Measurements from ENCODE around the gene STPG4.

Gene STPG4

DNA sequence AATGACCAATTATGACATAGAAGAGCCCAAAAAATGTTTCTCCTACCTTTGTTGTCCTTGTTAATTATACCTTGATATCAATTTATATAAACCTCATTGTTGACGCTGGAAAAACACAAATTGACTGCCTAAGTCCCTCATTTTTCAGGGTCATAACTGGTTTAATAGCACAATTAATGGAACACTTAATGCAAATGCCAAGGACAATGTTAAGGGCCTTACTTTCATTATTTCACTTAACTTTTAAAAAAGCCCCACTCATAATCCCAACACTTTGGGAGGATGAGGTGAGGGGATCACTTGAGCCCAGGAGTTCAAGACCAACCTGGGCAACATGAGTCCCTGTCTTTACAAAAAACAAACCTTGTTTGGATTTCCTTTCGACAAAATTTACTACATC, 3.5 kb upstream of the STPG4 start:
- Histone ChIP-seq H3K27ac (ENCODE audit: extremely low read depth, low read depth, low read length) (no peak overlapping the region), H3K4me1 (ENCODE audit: control insufficient read depth, insufficient read depth, low read length) (no peaks in the 10 kb centered on the region; the same call in 1 of the 2 replicates), H3K36me3 (ENCODE audit: control insufficient read depth in 2 of 2, insufficient read depth in 1 of 2, low read length in 2 of 2) (peaks cover 42 to 55% of the 10 kb centered on the region in 2 experiments), H3K4me3 (ENCODE audit: low read depth, low read length) (no peak overlapping the region), H3K9me3 (ENCODE audit: control insufficient read depth, insufficient read depth, low read depth, low read length) (no peaks in the 10 kb centered on the region)
- TF ChIP-seq ZNF157 (tag by site-specific recombination; IDR thresholded peaks at IDR 0.05): no peak
- TF ChIP-seq ZIC2 (tag by site-specific recombination; IDR thresholded peaks at IDR 0.05): no peak
- TF ChIP-seq REPIN1 (tag by site-specific recombination; IDR thresholded peaks at IDR 0.05; ENCODE audit: low read depth): no peak
- TF ChIP-seq BCL11A (tag by site-specific recombination; IDR thresholded peaks at IDR 0.05; ENCODE audit: low read depth): no peak
- no peak for TF ChIP-seq WT1 (tag by site-specific recombination; IDR thresholded peaks at IDR 0.05)
- TF ChIP-seq ZFP3 (tag by site-specific recombination; IDR thresholded peaks at IDR 0.05; ENCODE audit: low read depth): no peak
- ChIA-PET POLR2A (no interaction called here), CTCF (interaction anchor here (0.8 to 1.0 kb wide), 2 partner anchors 13 to 164 kb away, joined by 4 to 5 read pairs; no protein-coding TSS in a partner anchor)

DNA sequence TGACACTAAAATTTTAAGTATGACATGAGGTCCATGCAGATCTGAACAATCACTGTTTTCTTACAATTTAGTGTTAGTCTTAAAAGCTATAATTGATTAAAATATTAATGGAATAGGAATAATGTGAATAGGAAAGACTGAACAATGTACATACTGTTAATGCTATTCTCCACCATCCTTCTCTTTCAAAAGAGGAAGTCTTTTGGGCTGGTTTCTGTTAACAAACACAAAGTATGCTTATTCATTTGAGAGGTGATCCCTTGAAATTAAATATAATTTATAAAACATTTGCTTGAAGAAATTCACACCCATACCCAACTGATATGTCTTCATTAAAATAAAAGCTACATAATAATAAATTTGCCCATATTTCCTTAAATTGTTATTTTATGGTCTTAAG, 2.3 kb downstream of the STPG4 start:
- no peak overlapping the region for H3K27ac ChIP-seq (ENCODE audit: extremely low read depth, low read depth, low read length)
- TF ChIP-seq, protein P1, sequence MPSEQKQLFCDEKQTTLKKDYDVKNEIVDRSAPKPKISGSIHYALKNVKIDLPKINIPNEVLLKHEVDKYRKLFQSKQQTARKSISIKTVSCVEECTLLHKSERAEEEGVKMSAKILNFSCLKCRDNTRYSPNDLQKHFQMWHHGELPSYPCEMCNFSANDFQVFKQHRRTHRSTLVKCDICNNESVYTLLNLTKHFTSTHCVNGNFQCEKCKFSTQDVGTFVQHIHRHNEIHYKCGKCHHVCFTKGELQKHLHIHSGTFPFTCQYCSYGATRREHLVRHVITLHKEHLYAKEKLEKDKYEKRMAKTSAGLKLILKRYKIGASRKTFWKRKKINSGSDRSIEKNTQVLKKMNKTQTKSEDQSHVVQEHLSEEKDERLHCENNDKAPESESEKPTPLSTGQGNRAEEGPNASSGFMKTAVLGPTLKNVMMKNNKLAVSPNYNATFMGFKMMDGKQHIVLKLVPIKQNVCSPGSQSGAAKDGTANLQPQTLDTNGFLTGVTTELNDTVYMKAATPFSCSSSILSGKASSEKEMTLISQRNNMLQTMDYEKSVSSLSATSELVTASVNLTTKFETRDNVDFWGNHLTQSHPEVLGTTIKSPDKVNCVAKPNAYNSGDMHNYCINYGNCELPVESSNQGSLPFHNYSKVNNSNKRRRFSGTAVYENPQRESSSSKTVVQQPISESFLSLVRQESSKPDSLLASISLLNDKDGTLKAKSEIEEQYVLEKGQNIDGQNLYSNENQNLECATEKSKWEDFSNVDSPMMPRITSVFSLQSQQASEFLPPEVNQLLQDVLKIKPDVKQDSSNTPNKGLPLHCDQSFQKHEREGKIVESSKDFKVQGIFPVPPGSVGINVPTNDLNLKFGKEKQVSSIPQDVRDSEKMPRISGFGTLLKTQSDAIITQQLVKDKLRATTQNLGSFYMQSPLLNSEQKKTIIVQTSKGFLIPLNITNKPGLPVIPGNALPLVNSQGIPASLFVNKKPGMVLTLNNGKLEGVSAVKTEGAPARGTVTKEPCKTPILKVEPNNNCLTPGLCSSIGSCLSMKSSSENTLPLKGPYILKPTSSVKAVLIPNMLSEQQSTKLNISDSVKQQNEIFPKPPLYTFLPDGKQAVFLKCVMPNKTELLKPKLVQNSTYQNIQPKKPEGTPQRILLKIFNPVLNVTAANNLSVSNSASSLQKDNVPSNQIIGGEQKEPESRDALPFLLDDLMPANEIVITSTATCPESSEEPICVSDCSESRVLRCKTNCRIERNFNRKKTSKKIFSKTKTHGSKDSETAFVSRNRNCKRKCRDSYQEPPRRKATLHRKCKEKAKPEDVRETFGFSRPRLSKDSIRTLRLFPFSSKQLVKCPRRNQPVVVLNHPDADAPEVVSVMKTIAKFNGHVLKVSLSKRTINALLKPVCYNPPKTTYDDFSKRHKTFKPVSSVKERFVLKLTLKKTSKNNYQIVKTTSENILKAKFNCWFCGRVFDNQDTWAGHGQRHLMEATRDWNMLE (tag by site-specific recombination; conservative IDR thresholded peaks at IDR 0.05; ENCODE audit: low read depth): no peak
- TF ChIP-seq ZNF37A (tag by site-specific recombination; IDR thresholded peaks at IDR 0.05) (no peak), ZNF629 (tag by site-specific recombination; IDR thresholded peaks at IDR 0.05) (no peak), GLIS1 (tag by site-specific recombination; IDR thresholded peaks at IDR 0.05) (no peak), ZNF549 (tag by site-specific recombination; IDR thresholded peaks at IDR 0.05) (no peak)
- POLR2A ChIA-PET: interaction anchor here (0.6 kb wide), 1 partner anchor 106 kb away, joined by 3 read pairs; no protein-coding TSS in a partner anchor
- no peaks in the 10 kb centered on the region for H3K9me3 ChIP-seq (ENCODE audit: control insufficient read depth, insufficient read depth, low read depth, low read length)
- CTCF ChIA-PET: interaction anchor here (0.7 kb wide), 1 partner anchor 232 kb away, joined by 3 read pairs; no protein-coding TSS in a partner anchor
- no peaks in the 10 kb centered on the region; the same call in 1 of the 2 replicates for H3K4me1 ChIP-seq (ENCODE audit: control insufficient read depth, insufficient read depth, low read length)
- H3K4me3 ChIP-seq (ENCODE audit: low read depth, low read length): no peak overlapping the region
- peaks cover 7 to 18% of the 10 kb centered on the region in 2 experiments; a peak in 2 of 3 replicates for H3K36me3 ChIP-seq (ENCODE audit: control insufficient read depth in 2 of 2, insufficient read depth in 1 of 2, low read length in 2 of 2)

DNA sequence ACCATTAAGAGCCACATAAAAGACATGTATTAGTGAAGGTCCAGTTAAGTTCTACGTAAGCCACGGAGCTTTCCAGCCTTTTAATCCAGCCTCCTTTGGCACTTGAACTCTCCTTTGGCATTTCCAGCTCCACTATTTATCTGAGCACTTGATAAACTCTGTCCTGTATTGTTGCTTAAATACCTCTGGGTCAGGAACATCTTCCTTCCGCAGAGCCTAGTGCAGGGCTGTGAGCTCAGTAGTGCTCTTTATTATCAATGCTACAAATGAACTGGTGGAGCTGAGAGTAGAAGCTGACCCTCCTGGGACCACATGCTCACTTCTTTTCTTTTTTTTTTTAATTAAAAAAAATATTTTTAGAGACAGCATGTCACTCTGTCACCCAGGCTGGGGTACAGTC, 4.9 kb downstream of the STPG4 start:
- Histone ChIP-seq H3K27ac (ENCODE audit: extremely low read depth, low read depth, low read length) (no peak overlapping the region), H3K4me3 (ENCODE audit: low read depth, low read length) (no peak overlapping the region), H3K4me1 (ENCODE audit: control insufficient read depth, insufficient read depth, low read length) (no peaks in the 10 kb centered on the region), H3K9me3 (ENCODE audit: control insufficient read depth, insufficient read depth, low read depth, low read length) (no peaks in the 10 kb centered on the region), H3K36me3 (ENCODE audit: control insufficient read depth in 2 of 2, insufficient read depth in 1 of 2, low read length in 2 of 2) (peaks cover 9 to 23% of the 10 kb centered on the region in 2 experiments; a peak in 2 of 3 replicates)
- ChIA-PET CTCF (interaction anchor here (0.6 to 1.2 kb wide), 2 partner anchors 173 to 374 kb away, joined by 5 to 9 read pairs; no protein-coding TSS in a partner anchor), POLR2A (no interaction called here)
- no peak for TF ChIP-seq ZNF138 (tag by site-specific recombination; IDR thresholded peaks at IDR 0.05; ENCODE audit: borderline replicate concordance)
- TF ChIP-seq ZNF366 (tag by site-specific recombination; conservative IDR thresholded peaks at IDR 0.05): no peak
- no peak for TF ChIP-seq IKZF3 (tag by site-specific recombination; IDR thresholded peaks at IDR 0.05)
- no peak for TF ChIP-seq GLIS1 (tag by site-specific recombination; IDR thresholded peaks at IDR 0.05)
- TF ChIP-seq MEIS1 (CRISPR knock-in tag; IDR thresholded peaks at IDR 0.05; ENCODE audit: borderline replicate concordance): no peak
- no peak for TF ChIP-seq ZNF121 (tag by site-specific recombination; IDR thresholded peaks at IDR 0.05)

Measured in HEK293 (cell line).